HL-60/S4 treated with retinoic acid at 250 ng/mL for 4 days and 3 days (cell line): Measurements from ENCODE around the gene ARHGAP6.
"Not testable (repeated sequence)": the region's sequence is repeated elsewhere in the genome, so short reads cannot be mapped to it uniquely, and the experiment has no call there.

Experiments used
- in situ Hi-C: fragments of 300-500 bp; cut with MboI; formaldehyde crosslinking; loops from 2 replicates; pipeline ENCODE4 v1.7.0; 2022; ENCODE audit warnings: low sequenced_read_pairs

The ARHGAP6 gene

DNA sequence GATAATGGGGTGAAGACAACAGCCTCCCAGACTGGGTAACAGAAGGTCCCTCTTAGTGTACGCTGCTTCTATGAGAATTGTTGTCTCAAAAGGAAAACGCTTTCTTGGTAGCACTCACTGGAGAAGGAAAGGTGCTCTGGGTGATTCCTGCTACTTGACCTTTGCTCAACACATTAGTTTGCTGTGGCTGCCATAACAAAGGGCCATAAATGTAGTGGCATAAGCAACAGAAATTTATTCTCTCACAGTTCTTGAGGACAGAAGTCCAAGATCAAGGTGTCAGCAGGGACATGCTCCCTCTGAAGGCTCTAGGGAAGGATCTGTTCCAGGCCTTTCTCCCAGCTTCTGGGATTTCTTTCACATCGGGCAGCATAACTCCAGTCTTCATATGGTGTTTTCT, 535.6 kb downstream of the ARHGAP6 start:
- in situ Hi-C loops, result loop anchor here (25.0 kb wide), 1 partner anchor 943 kb away; no protein-coding TSS in a partner anchor

- in situ Hi-C loops, result loop anchor here (25.0 kb wide), 1 partner anchor 942 kb away; no protein-coding TSS in a partner anchor
These were observed 536.1 kb downstream of the ARHGAP6 start for GRCh38 chrX:11129534-11130105.

DNA sequence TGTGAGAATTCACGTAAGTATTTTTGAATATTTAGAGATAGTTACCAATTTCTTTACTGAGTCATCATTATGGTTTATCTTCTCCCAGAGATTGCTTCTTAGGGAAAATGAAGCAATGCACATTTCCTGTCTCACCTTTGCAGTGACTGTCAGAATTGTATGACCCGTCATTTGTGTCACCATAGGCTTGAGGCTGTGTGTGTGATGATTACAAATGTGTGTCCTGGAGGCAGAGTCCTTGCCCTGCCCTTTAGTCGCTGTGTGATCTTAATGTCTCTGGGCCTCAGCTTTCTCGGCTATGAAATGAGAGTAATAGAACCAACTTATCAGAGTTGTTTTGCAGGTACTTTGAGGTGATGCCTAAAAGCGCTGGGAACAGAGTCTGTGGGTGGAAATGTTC, 540.7 kb downstream of the ARHGAP6 start:
- in situ Hi-C loops, result loop anchor here (25.0 kb wide), 1 partner anchor 938 kb away; no protein-coding TSS in a partner anchor

GRCh38 chrX:11124112-11124511, 541.6 kb downstream of the ARHGAP6 start:
- in situ Hi-C loops, result no loop called here

- in situ Hi-C loops, result not testable (repeated sequence)
These were observed 542.6 kb downstream of the ARHGAP6 start for GRCh38 chrX:11123087-11123486.

DNA sequence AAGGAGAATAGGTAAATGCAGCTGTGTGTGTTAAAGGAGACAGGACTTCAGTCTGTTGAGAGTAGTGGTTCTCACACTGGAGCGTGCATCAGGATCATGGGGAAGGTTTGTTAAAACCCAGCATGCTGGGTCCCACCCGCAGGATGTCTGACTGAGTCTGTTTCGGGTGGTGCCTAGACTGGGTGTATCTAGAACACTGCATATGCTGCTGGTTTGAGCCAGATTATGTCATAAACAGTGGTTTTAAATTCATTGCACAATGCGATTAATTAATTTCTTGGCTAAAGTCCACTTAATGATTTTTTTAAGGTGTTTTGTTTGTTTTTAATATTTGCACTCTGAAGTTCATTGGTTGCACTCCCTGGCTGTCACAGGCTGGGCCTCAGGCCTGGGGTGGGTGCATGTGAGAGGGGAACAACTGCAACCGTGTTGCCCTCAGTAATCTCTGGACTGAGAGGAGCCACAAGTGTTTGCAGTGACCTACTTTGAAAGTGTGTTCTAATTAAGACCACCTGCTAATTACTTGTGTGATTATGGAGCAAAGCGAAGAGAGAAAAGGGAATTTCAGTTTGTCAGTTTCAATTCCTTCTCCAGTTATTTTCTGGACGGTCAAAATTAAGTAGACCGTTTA, 546.3 kb downstream of the ARHGAP6 start:
- in situ Hi-C loops, result no loop called here

- in situ Hi-C loops, result no loop called here
These were observed 548.0 kb downstream of the ARHGAP6 start for GRCh38 chrX:11117745-11118144.

DNA sequence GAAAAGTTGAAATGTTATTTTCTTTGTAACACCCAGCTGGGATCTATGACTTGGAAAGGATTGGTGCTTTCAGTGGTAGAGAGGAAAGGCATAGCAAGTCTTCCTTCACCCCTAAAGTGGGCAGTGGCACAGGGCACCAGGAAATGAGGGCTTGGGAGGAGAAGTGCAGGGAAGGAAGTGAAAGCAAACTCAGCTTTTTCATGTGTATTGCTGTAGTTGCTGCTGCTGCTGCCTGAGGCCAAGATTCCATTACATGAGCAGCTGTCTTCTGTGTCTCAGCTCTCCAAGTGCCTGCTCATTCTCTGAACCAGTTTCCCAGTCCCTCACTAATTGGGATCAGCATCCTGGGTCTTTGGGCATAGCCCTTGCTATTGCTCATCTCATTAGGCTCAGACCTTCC, 552.0 kb downstream of the ARHGAP6 start:
- in situ Hi-C loops, result no loop called here

DNA sequence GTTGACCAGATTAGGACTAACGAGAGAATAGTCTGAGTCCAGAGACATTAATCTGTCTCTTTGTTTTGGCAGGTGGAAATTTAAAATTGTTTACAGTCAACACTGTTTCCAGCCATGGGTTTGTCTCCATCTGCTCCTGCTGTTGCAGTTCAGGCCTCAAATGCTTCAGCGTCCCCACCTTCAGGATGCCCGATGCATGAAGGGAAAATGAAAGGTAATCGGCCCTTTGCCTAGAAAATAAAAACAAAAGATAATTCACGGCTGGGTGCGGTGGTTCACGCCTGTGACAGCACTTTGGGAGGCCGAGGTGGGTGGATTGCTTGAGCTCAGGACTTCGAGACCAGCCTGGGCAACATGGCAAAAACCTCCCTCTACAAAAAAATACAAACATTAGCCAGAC, 553.8 kb downstream of the ARHGAP6 start:
- in situ Hi-C loops, result no loop called here

- in situ Hi-C loops, result no loop called here
These were observed 554.5 kb downstream of the ARHGAP6 start, which contains the start of gene HCCS for GRCh38 chrX:11111037-11111851. Gene HCCS (plus strand): TSS chrX:11111332. CDS start chrX:11112061, 729 bp downstream.

DNA sequence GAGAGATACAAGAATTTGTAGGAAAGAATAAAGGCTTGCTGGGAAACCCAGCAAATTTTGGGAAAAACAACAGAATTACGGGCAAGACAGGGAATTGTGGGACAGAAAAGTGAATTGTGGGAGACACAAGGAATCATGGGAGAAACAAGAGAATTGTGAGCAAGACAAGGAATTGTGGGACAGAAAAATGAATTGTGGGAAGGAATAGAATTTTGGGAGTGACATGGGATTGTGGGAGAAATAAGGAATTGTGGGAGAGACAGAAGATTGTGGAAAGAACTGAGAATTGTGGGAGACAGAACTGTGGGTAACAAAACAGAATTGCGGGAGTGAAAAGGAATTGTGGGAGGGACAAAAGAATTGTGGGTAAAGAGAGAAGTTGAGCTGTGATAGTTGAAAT, 555.8 kb downstream of the ARHGAP6 start:
- in situ Hi-C loops, result no loop called here

DNA sequence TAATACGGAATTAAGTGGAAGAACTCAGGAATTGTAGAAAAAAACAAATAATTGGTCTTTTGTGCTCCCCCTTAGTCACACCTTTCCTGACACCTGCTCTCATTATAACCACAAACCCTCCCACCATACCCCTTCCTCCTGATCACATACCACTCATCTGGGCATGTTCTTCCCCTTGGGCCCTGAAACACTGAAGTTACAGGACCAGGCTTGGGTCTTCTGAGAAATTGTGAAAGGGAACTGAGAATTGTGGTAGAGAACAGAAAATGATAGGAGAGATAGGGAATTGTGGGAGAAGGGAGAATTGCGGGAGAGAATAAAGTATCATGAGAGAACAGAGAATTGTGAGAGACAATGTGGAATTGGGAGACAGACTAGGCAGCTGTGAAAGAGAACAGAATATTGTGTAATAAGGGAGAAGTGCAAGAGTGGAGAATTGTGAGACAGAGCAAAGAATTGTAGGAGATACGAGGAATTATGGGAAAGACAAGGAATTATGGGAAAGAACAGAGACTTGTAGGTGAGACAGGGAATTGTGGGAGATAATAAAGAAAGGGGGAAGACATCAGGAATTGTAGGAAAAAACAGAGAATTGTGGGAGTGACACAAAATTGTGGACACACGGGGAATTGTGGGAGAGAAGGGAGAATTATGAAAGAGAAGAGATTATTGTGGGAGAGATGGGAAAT, 557.3 kb downstream of the ARHGAP6 start:
- in situ Hi-C loops, result no loop called here

GRCh38 chrX:11105080-11105479, 560.6 kb downstream of the ARHGAP6 start:
- in situ Hi-C loops, result no loop called here

DNA sequence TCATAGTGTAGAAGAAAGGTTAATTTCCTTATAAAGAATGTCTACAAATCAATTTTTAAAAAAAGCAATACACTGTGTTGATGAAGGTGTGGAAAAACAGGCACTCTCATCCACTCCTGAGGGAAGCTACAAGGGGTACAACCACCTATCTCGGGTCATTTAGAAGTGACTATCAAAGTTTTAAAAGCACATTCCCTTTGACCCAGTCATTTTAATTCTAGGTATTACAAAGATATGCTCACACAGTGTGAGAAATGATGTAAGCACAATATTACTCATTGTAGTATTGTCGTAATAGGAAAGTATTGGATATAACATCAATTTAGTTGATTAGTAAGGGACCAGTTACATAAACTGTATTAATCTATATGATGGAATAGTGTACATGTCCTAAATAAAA, 562.0 kb downstream of the ARHGAP6 start:
- in situ Hi-C loops, result no loop called here

DNA sequence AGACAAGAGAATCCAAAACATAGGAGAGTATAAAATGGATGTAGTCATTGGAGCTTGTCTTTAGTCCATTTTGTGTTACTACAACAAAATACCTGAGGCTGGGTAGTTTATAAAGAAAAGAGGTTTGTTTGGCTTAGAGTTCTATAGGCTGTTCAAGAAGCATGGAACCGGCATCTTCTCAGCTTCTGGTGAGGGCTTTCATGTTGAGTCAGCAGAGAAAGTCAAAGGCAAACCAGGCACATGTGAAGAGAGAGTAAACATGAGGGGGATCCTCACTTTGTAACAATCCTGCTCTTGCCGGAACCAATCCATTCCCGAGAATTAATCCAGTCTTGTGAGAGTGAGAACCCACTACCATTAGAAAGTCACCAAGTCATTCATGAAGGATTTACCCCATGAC, 562.7 kb downstream of the ARHGAP6 start:
- in situ Hi-C loops, result no loop called here

DNA sequence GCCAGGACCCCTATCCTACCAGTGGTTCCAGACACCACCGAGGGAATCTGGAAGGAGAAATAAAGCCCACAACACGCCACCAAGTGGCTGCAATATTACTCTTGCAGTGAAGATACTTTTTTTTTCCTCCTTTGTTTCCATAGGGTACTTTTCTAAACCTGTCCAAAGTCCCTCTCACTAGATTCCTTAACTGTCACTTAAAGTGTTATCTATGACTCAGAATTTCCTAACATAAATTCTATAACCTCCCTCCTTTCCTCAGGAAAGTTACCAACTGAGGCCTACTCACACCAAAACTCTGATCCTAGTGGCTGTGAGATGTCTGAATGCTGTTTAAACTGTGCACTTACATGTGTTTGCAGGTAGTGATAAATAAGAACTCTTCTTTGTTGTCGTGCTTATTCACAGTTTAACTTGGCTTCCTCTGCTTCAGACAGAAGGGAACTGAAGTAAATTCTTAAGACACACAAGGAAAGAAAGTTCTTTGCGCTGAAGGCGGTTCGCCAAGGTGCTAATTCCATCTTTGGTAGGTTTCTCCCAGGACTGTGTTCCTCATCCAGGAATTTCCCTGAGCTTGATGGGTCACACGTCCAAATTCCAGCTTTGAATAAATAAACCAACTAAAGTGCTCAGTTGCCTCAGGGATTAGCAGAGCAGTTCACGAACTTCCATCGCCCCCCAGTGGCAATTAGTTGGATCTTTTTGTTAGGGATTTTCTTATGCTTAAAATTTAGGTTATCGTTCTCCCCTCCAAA, 565.3 kb downstream of the ARHGAP6 start:
- in situ Hi-C loops, result no loop called here

GRCh38 chrX:11099465-11099864, 566.3 kb downstream of the ARHGAP6 start:
- in situ Hi-C loops, result no loop called here

- in situ Hi-C loops, result no loop called here
These were observed 567.8 kb downstream of the ARHGAP6 start for GRCh38 chrX:11097933-11098332.

DNA sequence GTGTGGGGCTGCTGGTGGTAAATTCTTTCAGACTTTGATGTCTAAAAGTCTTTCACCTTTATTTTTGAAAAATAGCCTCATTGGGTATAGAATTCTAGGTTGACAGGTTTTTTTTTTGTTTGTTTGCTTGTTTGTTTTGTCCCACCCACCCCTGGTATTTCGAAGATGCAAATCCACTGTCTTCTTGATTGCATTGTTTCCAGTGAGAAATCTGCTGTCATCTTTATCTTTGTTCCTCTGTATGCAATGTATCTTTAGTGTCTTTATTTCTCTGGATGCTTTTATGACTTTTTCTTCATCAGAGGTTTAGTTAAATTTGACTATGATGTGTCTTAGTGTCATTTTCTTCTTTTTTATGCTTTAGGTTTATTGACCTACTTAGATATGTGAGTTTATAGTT, 575.9 kb downstream of the ARHGAP6 start:
- in situ Hi-C loops, result no loop called here
